NOMO-1 (cell line): ENCODE results near the gene STXBP6.

Source experiments
- DNase-seq, 2 experiments: peaks; one replicate each; lab custom pipeline; 2025; ENCODE audit not compliant: unreplicated experiment in 2 of 2; lab: John Stamatoyannopoulos, UW

Gene STXBP6

DNA sequence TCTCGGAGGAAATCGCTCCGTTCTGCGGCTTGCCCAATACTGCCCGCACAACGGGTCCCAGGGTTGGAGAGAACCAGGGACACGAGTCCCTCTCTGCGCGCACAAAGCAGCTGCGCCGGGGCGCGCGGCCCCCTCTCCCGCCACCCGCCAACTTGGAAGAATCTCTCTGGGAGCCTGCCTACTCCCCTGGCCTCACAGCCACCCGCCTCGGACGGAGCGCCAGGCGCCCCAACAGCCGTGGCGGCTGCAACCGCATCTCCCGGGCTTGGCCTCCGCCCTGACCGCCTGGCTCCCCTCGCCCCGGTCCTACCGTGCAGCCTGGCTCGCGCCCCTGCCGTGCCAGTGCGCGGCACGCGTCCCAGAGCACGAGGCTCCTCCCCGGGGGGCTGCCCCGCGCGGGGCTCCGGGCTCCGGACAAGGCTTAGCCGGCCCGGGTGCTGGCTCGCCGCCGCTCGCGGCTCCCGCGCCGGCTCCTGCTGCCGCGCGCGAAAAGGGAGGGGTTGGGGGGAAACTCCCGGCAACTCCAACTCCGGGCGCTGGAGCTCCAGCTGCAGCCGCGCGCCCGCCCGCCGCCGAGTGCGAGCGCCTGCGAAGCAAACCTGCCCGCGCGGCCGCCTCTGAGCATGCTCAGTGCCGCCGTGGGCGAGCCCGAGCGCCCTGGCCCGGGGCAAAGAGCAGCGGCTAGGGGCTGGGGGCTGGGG is at the start of gene STXBP6:
TSS of gene STXBP6 (minus strand) at position 580 of the 701 bp plus-strand sequence. CDS start 75,329 bp downstream, outside the sequence.
- DNase-seq, result no peak

DNA sequence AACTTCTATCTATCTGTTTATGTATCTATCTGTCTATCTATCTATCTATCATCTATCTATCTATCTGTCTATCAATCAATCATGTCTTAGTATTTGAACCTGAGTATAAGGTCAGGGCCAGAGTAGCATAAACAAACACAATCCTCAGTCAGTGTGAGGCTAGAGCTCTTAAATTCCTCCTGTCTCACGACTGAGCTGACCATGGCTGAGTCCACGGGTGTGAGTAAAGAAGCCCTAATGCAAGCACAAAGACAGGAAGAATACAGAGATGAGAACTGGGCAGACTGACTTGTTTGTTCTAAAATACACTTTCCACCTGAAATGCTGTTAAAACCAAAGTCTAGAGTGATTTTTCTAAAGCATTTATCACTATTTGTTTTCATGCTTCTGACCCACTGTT is 47.2 kb upstream of the STXBP6 start:
- no peak for DNase-seq

DNA sequence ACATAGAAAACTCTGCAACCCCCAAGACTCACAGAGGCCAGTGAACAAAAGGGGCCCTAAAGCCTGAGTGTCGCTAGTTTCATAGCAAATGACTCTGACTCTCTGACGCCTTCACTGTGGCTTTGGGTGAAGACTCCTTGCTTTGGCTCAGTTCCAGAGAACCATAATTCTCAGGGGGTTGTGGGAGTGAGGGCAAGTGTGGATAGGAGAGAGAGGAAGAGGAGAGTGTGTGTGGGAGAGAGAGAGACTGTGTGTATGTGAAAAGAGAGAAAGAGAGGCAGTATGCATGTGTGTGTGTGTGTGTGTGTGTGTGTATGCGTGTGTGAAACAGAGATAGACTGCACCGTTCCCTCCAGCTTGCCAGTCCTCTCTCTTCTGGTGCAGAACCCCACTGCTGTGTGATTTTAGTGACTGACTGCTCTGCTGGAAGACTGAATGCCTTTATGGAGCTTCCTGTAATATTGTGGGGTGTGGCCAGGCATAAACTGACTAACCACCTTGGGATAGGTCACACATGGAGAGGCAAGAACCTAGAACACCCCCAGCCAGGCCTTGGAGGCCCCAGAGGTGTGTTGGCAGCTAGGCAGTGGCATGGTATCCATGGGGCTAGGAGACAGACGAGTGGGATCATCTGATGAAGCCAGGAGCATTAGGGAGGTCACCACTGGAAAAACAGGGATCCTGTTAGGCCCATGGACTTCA is 45.9 kb upstream of the STXBP6 start:
- no peak for DNase-seq

DNA sequence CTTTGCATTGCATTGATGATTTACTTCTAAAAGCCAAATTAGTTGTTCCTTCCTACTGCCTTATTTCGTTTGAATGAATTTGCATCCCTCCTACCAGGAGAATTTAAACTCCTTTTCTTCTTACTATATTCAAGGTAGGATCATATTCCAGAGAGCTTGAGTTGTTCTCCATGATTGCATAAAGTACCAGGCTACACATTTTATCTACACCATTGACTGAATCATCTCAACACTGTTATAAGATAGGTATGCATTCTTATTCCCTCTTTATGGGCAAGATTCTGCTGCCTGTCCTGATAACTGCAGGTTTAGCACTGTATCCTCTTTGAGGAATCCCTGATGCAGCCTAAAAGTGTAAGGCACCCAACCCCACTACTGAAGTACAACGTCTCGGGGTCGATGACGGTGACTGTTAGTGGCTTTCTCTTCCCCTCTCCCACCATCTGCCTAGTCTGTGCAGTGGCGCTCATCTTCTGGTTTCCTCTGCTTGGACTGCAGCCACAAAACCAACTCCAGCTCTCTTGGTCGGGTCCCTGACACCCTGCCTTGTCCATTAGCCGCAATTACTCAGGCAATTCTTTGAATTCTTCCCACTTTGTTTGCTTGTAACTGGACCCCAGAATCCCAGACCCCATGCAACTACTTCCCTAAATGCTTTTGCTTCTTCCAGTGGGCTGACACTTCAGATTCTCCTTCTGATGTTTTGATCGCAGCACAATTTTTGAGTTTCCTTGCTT is 44.4 kb upstream of the STXBP6 start:
- no peak for DNase-seq

DNA sequence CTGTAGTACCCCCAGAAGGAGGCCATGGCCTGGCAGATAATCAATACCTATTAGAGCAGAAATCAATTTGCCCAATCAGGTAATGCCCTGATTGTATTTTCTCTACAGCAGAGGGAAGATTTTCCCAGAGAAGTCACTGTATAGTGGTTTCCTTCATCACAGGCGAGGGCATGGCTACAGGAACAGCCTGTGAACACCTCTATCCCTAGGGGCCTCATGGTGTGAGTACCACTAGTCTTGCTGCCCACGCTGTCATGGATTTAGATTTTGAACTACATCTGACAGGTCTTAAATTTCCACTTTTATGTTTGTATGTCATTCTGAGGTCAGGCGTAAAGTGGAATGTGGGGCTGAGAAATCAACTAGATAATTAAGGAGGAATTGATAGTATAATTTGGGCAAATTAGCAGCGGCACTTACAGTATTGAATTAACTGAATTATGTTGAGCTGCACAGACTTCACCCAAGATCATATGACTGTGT is 42.4 kb upstream of the STXBP6 start:
- no peak for DNase-seq

DNA sequence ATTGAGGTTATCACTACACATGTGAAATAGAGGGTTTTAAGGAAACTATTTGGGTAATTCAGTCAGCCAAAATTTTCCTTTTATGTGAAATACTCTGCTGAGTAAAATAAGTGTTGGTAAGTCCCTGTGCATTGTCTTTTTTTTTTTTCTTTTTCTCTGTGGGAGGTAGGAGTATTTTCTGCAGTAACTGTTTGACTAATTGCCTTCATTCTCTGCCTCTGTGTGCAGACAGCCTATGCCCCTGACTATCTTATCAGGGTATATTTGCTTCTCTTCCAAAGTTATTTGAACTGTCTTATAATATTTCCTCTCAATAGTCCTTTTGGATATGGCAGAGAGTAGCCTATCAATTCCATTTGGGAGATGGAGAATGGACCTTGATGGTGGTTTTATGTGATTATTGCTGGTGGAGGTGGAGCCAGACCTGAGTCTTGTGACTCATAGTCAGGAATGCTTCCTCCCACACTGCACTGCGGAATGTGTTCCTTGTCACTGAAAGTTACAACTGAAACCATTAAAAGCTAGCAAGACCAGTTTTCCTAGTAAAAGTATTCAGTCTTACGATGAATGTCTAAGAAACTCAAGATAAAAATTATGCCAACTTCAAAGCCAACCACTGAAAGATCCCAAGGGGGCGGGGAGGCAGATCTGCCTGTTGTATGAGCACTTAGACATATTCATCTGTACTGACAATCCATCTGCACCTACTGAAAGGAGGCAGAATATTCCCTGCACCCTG is 40.9 kb upstream of the STXBP6 start:
- DNase-seq, result no peak

DNA sequence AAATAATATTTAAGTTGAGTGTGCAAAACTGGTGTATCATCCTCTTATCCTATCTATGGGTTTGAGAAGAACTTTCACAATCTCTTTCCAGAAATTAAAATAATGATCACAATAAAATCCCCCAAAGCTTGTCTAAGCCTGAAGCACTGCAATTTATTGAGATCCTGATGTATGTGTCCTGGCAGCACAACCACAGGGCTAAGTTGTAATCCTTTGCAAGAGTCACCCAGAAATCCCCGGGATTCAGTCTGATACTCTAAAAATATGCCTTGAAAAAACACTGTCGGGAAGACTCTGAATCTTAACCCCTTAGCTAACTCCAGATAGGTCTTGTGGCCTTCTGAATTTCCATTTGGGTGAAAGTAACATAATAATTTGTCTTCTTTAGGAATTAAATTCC is 40.3 kb upstream of the STXBP6 start:
- DNase-seq, result no peak

DNA sequence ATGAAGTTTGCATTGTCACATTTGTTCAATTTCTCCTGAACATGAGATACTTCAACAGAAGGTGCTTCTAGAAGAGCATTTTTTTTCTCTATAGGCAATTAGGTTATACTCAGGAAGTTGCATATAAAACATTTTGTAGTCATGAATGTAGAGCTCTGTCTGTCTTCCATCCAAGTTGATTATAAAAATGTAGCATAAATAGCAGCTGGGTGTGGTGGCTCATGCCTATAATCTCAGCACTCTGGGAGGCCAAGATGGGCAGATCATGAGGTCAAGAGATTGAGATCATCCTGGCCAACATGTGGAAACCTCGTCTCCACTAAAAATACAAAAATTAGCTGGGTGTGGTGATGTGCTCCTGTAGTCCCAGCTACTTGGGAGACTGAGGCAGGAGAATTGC is 39.5 kb upstream of the STXBP6 start:
- no peak for DNase-seq

DNA sequence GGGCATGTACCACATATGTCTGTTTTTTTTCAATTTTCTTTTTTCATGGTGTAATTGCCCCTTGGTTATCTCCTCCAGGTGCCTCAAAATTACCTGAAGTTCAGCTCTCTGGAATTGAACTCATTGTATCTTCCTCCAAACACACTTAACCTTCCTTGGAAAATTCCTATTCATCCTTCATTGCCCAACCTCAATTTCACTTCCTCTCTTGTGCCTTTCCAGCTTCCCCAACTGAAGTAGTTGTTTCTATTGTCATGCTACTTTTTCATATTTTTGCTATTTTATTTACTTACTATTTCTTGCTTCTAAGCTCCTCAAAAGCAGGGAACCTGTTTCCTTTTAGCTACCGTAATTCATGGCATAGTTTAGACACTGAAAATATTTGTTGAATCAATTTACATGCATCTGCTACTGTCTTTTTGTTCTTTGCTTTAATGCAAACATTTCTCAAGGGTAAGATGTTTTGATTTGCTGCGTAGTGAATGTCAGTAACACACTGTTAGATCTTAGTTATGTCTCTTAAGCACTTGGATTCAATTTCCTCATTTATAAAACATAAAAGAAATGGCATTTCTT is 37.0 kb upstream of the STXBP6 start:
- no peak for DNase-seq

DNA sequence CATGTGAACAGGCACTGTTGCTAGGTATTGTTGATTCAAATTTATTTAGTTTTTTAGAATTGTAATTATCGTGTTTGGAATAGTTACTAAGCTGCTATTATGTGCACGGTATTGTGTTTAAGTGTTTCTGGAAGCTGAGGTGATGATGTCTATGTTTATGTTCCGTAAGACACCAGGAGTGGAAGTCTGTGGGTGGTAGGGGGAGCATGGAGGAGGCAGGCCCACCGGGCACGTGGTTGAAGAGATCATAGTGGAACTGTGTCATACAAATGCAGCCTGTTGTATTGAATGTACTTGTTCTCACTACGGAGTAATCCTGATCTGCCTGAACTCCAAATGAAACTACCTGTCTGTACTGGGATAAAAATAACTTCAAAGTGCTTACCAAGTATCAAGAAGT is 36.1 kb upstream of the STXBP6 start:
- DNase-seq, result no peak

DNA sequence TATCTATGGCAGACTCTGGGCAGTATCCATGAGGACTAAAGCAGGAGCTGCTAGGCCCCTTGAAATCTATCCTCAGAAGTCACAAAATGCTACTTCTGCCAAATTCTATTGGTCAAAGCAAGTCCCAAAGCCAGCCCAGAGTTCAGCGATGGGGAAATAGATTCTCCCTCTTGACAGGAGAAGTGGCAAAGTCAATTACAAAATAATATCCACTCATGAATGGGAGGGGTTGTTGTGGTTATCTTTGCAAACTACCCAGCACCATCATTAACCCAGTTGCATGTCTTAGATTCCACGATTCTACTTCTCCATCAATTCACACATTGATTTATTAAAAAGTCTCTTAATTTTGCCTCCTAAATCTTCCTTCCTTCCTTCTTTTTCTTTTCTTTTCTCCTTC is 30.7 kb upstream of the STXBP6 start:
- no peak for DNase-seq

DNA sequence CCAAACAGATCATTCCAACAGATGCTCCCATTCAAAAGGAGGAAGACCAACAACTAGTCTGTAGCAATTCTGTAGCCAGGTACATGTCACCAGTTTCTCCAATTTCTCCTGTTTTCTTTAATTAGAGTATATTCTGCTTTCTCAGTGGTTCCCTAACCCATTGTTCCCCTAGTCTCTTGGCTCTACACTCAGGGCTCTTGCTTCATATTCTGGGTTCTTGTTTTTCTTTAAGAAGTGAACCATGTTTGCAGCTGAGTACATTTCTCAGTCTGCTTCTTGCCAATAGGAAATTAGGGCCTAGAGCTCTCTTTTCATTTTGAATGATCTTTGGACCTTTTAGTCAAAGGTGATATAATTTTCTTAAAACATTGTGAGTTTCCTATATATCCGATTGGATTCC is 29.4 kb upstream of the STXBP6 start:
- no peak for DNase-seq

DNA sequence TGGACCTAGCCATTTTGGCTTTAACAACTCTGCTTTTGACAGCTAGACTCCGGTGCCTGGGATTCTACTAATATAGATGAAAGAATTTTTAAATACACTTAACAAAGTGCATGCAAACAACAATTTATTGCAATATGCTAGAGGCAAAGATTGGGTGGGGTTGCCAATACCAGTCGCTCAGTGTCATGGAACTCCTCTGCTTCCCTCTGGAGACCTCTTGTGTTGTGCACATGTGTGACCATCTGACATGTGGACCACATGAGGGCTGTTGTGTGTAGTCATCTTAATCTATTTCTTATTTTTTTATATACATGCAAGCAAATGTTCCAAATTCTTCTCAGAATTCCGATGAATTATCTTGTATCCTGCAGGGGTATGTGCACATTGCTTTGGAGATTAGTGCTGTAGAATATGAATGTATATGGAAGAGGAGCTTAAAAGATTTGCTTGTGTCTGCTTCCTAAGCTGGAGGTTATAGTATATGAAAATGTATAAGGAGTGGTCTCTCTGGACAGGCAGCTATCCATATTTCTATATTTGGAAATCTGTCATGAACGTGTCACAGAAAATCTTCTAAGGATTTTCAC is 24.2 kb upstream of the STXBP6 start:
- no peak for DNase-seq

GRCh38 chr14:25069879-25070278 is 19.9 kb upstream of the STXBP6 start:
- no peak for DNase-seq

DNA sequence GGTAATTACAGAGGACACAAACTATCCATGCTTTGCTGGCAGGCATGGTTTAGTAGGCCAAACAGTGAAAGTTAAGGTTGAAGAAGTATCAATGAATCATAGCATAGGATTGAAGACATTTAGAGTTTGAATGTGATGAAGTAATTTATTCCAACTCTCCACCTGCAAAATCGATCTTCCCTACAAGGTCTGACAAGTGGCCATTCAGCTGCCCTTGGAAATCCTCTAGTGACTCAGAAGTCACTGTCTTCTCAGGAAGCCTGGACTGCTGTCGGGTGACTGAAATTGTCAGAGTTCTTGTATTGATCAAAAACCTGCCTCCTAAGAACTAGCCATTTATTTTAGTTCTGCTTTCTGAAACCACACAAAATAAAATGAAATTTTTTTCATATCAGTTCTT is 17.7 kb upstream of the STXBP6 start:
- DNase-seq, result no peak

- no peak for DNase-seq
Observed at GRCh38 chr14:25062022-25062321, 12.0 kb upstream of the STXBP6 start.

DNA sequence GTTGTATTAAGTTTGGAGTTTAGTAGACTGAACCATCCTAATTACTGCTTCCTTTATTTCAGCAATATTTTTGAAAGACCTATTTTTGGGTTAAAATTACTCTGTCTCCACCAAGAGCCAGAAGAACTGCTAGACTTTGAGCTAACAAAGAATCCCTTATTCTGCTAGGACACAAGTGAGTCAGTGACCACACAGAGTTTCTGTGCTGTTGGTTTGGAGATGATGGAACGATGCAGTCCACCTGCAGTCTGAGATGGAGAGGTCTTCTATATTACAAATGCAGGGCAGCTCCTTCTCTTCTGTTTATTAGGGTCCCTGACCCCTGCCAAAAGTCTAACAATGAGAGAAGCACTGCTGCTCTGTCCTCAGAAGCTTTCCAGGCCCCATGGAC is 6.7 kb upstream of the STXBP6 start:
- DNase-seq, result no peak

- no peak for DNase-seq
Observed at GRCh38 chr14:25055992-25056687, 6.2 kb upstream of the STXBP6 start.

GRCh38 chr14:25055005-25055404 is 5.1 kb upstream of the STXBP6 start:
- DNase-seq, result no peak

- DNase-seq, result no peak
Observed at GRCh38 chr14:25053585-25053984, 3.6 kb upstream of the STXBP6 start.
